GM12878 (cell line): ENCODE measurements around the gene RASAL1. TPM values are rescaled to one million over a fixed set of nuclear protein-coding genes. Genes with fewer than 3 reads are reported as not detected.

Source experiments
- ATAC-seq: fragments of 200-7000 bp; cut with Tn5 transposase; 3 replicates; pipeline ENCODE4 v1.9.1; 2020; ENCODE audit warnings: mild to moderate bottlenecking, moderate library complexity
- BruUV-seq: library from RNA; stranded (reverse); fragments of 400-500 nt; replicated peaks from 2 replicates; lab custom pipeline; 2021; lab: Mats Ljungman, UMichigan
- CTCF ChIA-PET: fragments of 300-600 bp; sonication (Branson Sonifier 250); formaldehyde crosslinking; extraction: SDS; loops from one replicate; lab custom pipeline; 2021; ENCODE audit warnings: inconsistent platforms; lab: Yijun Ruan, JAX
- POLR2A ChIA-PET: fragments of 350-600 bp; formaldehyde crosslinking; extraction: SDS; loops from one replicate; lab custom pipeline; 2021; ENCODE audit warnings: inconsistent platforms; lab: Charles Lee
- RAD21 ChIA-PET: fragments of 300-600 bp; sonication (Branson Sonifier 250); formaldehyde crosslinking; loops from one replicate; lab custom pipeline; 2023; ENCODE audit warnings: antibody characterized with exemption; ENCODE audit not compliant: unreplicated experiment; lab: Charles Lee
- SMC1A ChIA-PET: fragments of 300-600 bp; sonication (Branson Sonifier 250); formaldehyde crosslinking; loops from one replicate; lab custom pipeline; 2023; ENCODE audit not compliant: unreplicated experiment, uncharacterized antibody; lab: Charles Lee
- DNase-seq: peaks from one replicate; pipeline ENCODE4 v3.0.0-alpha.2; 2011; ENCODE audit warnings: low read depth, low spot score
- FAIRE-seq: peaks from 3 replicates; lab custom pipeline; 2011; peaks lifted over from hg19 to GRCh38; lab: Jason Lieb, UNC
- H2AFZ ChIP-seq: 2 replicates; pipeline ENCODE4 v1.6.0; 2011; ENCODE audit warnings: low read depth, low read length, control low read depth; ENCODE audit not compliant: control insufficient read depth
- H3K27ac ChIP-seq: 2 replicates; pipeline ENCODE4 v1.5.1; 2011; ENCODE audit warnings: control low read depth; ENCODE audit not compliant: control insufficient read depth, insufficient read depth
- H3K27me3 ChIP-seq, 2 experiments: replicated peaks in 1 of 2; 2 replicates each; pipeline versions ENCODE4 v1.6.0 to v1.6.1; 2011; ENCODE audit warnings: low read length in 1 of 2; ENCODE audit not compliant: control insufficient read depth in 2 of 2, insufficient read depth in 2 of 2
- H3K36me3 ChIP-seq, 2 experiments: 2 replicates each; pipeline ENCODE4 v1.5.1; 2011; ENCODE audit warnings: low read length in 1 of 2; ENCODE audit not compliant: control insufficient read depth in 2 of 2, insufficient read depth in 2 of 2
- H3K4me1 ChIP-seq: 2 replicates; pipeline ENCODE4 v1.6.1; 2011; ENCODE audit warnings: mild to moderate bottlenecking, low read length, moderate library complexity, mixed read lengths; ENCODE audit not compliant: control insufficient read depth, insufficient read depth
- H3K4me2 ChIP-seq: 2 replicates; pipeline ENCODE4 v1.6.0; 2011; ENCODE audit warnings: control low read depth; ENCODE audit not compliant: control insufficient read depth, insufficient read depth
- H3K4me3 ChIP-seq: fragments of 200-600 bp; sonication (generic); 2 replicates; pipeline ENCODE4 v1.5.1; 2016
- H3K79me2 ChIP-seq: 2 replicates; pipeline ENCODE4 v1.6.0; 2011; ENCODE audit warnings: low read length; ENCODE audit not compliant: control insufficient read depth, insufficient read depth
- H3K9ac ChIP-seq: 2 replicates; pipeline ENCODE4 v1.8.0; 2011; ENCODE audit warnings: low read length, control low read depth, mixed read lengths; ENCODE audit not compliant: control insufficient read depth, insufficient read depth
- H3K9me3 ChIP-seq: replicated peaks from 3 replicates; pipeline ENCODE4 v1.5.1; 2011; ENCODE audit warnings: mild to moderate bottlenecking, low read length; ENCODE audit not compliant: control insufficient read depth, insufficient read depth
- H4K20me1 ChIP-seq: 2 replicates; pipeline ENCODE4 v1.6.0; 2011; ENCODE audit not compliant: control insufficient read depth, insufficient read depth
- BRCA1 ChIP-seq: IDR thresholded peaks from 2 replicates; pipeline ENCODE4 v1.6.1; 2011; ENCODE audit warnings: low read depth, low read length, improper control_type of control experiment
- CBX5 ChIP-seq: sonication (generic); IDR thresholded peaks from 2 replicates; pipeline ENCODE4 v1.6.1; 2016; ENCODE audit warnings: low read depth, moderate library complexity, mild to moderate bottlenecking, inconsistent platforms
- CREB1 ChIP-seq: IDR thresholded peaks from 2 replicates; pipeline ENCODE4 v1.6.1; 2012; ENCODE audit warnings: low read depth, mild to moderate bottlenecking, inconsistent platforms
- EED ChIP-seq: sonication (generic); IDR thresholded peaks from 2 replicates; pipeline ENCODE4 v1.6.1; 2016; ENCODE audit warnings: antibody characterized with exemption, low read depth
- FOS ChIP-seq: IDR thresholded peaks from 3 replicates; pipeline ENCODE4 v1.6.1; 2011; ENCODE audit warnings: borderline replicate concordance; ENCODE audit not compliant: insufficient read length; ENCODE audit errors: extremely low read depth
- NR2C1 ChIP-seq: fragments of 450-650 bp; IDR thresholded peaks from 2 replicates; pipeline ENCODE4 v1.6.1; 2017; ENCODE audit warnings: antibody characterized with exemption, mild to moderate bottlenecking, moderate library complexity
- NR2F1 ChIP-seq: fragments of 450-650 bp; conservative IDR thresholded peaks from 2 replicates; pipeline ENCODE4 v1.6.1; 2017; ENCODE audit warnings: mild to moderate bottlenecking
- POU2F2 ChIP-seq: IDR thresholded peaks from 3 replicates; pipeline ENCODE4 v1.6.1; 2011; ENCODE audit warnings: low read depth, mild to moderate bottlenecking, low read length, borderline replicate concordance
- TARDBP ChIP-seq: IDR thresholded peaks from 2 replicates; pipeline ENCODE4 v1.6.1; 2016; ENCODE audit warnings: borderline replicate concordance
- WGBS: methylation state at CpG from one replicate; pipeline ENCODE4 v1.1.6; 2016; ENCODE audit warnings: low lambda C conversion rate; ENCODE audit not compliant: insufficient replicate concordance, insufficient coverage; ENCODE audit errors: missing lambda C conversion rate; 5-methylcytosine and 5-hydroxymethylcytosine counted together
- in situ Hi-C: fragments of 300-500 bp; cut with MboI; formaldehyde crosslinking; loops from 9 replicates; pipeline ENCODE4 v1.14.3; 2018; ENCODE audit warnings: mixed read lengths
- intact Hi-C: fragments of 100-400 bp; cut with micrococcal nuclease; formaldehyde crosslinking; loops from one replicate; pipeline ENCODE4 v1.14.2; 2022; ENCODE audit not compliant: unreplicated experiment
- polyA plus RNA-seq, 11 experiments: library from polyadenylated mRNA; depleted of rRNA in 4 of 11; unstranded in 6 of 11; stranded (reverse) in 5 of 11; fragments of >200 nt; fragmentation: Nextera tagmentation in 4 of 11; fragmentation: Illumina TruSeq in 1 of 11; extraction: Ambion mirVana in 4 of 11; extraction: Trizol in 1 of 11; gene quantifications; 1 replicate in 1 of 11; 2 replicates in 10 of 11; pipeline versions ENCODE4 v1.2.1 to v1.2.3, GENCODE V29; 2011 to 2016; ENCODE audit warnings: inconsistent platforms in 2 of 11, missing spikeins in 2 of 11, low read depth in 1 of 11
- total RNA-seq, 4 experiments: library from RNA; depleted of rRNA in 3 of 4; stranded (reverse); fragments of >200 nt in 3 of 4; fragmentation: Illumina TruSeq in 1 of 4; extraction: Trizol in 1 of 4; gene quantifications; 2 replicates each; pipeline versions ENCODE4 v1.2.1 to v1.2.3, GENCODE V29; 2013 to 2021

The RASAL1 gene
- total and polyA plus RNA-seq, 10 of the 15 experiments (the other 5 are each of a cell fraction or from before 2014, with no cell fraction given), result 0.12 to 1.0 (median 0.52) TPM; not detected in 6

- Histone ChIP-seq H3K36me3 (no peaks in the 10 kb centered on the region), H3K9me3 (no peaks in the 10 kb centered on the region; the same call in 2 of the 3 replicates), H3K79me2 (no peaks in the 10 kb centered on the region), H3K27ac (no peak overlapping the region), H2AFZ (no peak overlapping the region), H4K20me1 (no peaks in the 10 kb centered on the region), H3K4me3 (no peak overlapping the region), H3K4me1 (peaks cover 34% of the 10 kb centered on the region), H3K27me3 (no peaks in the 10 kb centered on the region), H3K9ac (no peak overlapping the region), H3K4me2 (no peak overlapping the region)
- 69% methylated on average over 17 of the region's 32 CpGs for whole genome bisulfite sequencing
- DNase-seq, result no peak
- no peak for FAIRE-seq
- BruUV-seq, result no TSS peak
- intact Hi-C loops (no loop called here), in situ Hi-C loops (loop anchor here (10.0 kb wide), 1 partner anchor 49 kb away; no protein-coding TSS in a partner anchor)
- POLR2A ChIA-PET, result interaction anchor here (1.6 kb wide), 1 partner anchor 10 kb away, joined by 4 read pairs; no protein-coding TSS in a partner anchor
- TF ChIP-seq CBX5, result no peak
- peak; percentile 83 for TF ChIP-seq NR2C1
- TF ChIP-seq NR2F1, result peak; percentile 70; the same call in 1 of the 2 replicates
- no peak for TF ChIP-seq FOS
- no peak for TF ChIP-seq CREB1
- no peak for TF ChIP-seq EED
- TF ChIP-seq POU2F2, result no peak
- TF ChIP-seq TARDBP, result no peak
- TF ChIP-seq BRCA1, result no peak
- SMC1A ChIA-PET, result interaction anchor here (1.3 to 16.1 kb wide), 6 partner anchors 16 to 79 kb away, joined by 3 to 416 read pairs (median 7); partner anchors contain the start of gene DTX1
- RAD21 ChIA-PET, result interaction anchor here (0.6 to 3.2 kb wide), 6 partner anchors 29 to 94 kb away, joined by 3 to 48 read pairs (median 12); no protein-coding TSS in a partner anchor
- CTCF ChIA-PET, result interaction anchor here (1.3 to 7.0 kb wide), 8 partner anchors 10 to 101 kb away, joined by 4 to 98 read pairs (median 12); no protein-coding TSS in a partner anchor
- no peak for ATAC-seq
Measured at GRCh38 chr12:113093409-113094101, 42.0 kb downstream of the RASAL1 start.
